Fibroblast of lung (primary cell): Measurements from ENCODE around the gene UMOD.

Experiments used
- CTCF ChIP-seq, 2 donors: IDR thresholded peaks in 1 of 2; conservative IDR thresholded peaks in 1 of 2; 1 replicate in 1 of 2; 2 replicates in 1 of 2; pipeline ENCODE4 v1.5.1; 2011 to 2012; ENCODE audit warnings: low read length in 2 of 2, control low read depth in 1 of 2, inconsistent platforms in 1 of 2, low read depth in 1 of 2, mild to moderate bottlenecking in 1 of 2
- EZH2 ChIP-seq: IDR thresholded peaks from 2 replicates; pipeline ENCODE4 v1.5.1; 2012; ENCODE audit warnings: low read length, control low read depth, mild to moderate bottlenecking; ENCODE audit errors: missing control alignments

DNA sequence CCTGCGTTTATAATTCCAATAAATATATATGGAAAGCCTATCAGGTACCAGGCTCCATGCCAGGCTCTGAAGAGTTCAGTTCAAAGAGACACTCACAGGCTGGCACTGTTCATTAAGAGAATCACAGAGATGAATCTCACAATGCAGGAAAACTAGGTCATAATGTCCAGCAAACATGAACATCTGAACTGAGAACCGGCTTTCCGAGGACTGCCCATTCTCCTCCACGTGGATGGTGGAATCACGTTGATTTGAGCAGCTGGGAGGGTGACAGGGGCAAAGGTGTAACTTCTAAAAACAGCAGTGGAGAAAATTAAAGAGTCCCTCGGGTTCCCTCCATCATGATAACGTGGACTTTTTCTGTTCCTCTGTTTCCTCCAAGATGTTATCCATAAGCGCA, 35.4 kb downstream of the UMOD start:
- no peak for TF ChIP-seq CTCF (conservative IDR thresholded peaks at IDR 0.05 in 1 of 2, IDR thresholded peaks at IDR 0.05 in 1 of 2; ENCODE audit: low read depth in 1 of 2, low read length in 2 of 2)
- TF ChIP-seq EZH2: no peak
